ENCODE measurements around the gene CDK14. TPM values are rescaled to one million over a fixed set of nuclear protein-coding genes. Genes with fewer than 3 reads are reported as not detected.

CDK14 gene
- total RNA-seq, 1 donor = 11.1 TPM

GRCh38 chr7:90877201-90877600 lies 281.1 kb downstream of the CDK14 start:
- H3K4me3 ChIP-seq (ENCODE audit: low read length) = no peak overlapping the region
- no peaks in the 10 kb centered on the region for H3K27me3 ChIP-seq (ENCODE audit: insufficient read depth, low read length)
- no peaks in the 10 kb centered on the region for H3K4me1 ChIP-seq (ENCODE audit: insufficient read depth, low read length)
- H3K9me3 ChIP-seq (ENCODE audit: low read depth, low read length) = no peaks in the 10 kb centered on the region

- no peaks in the 10 kb centered on the region for H3K27me3 ChIP-seq (ENCODE audit: insufficient read depth, low read length)
- no peaks in the 10 kb centered on the region for H3K4me1 ChIP-seq (ENCODE audit: insufficient read depth, low read length)
Observed at GRCh38 chr7:90879924-90880323, 283.8 kb downstream of the CDK14 start.

GRCh38 chr7:90886416-90886815 lies 290.3 kb downstream of the CDK14 start:
- Histone ChIP-seq H3K9me3 (ENCODE audit: low read depth, low read length) (no peaks in the 10 kb centered on the region), H3K4me3 (ENCODE audit: low read length) (no peak overlapping the region), H3K4me1 (ENCODE audit: insufficient read depth, low read length) (no peaks in the 10 kb centered on the region), H3K27me3 (ENCODE audit: insufficient read depth, low read length) (no peaks in the 10 kb centered on the region)

More at GRCh38 chr7:90879924-90880323, 283.8 kb downstream of the CDK14 start:
- Histone ChIP-seq H3K9me3 (ENCODE audit: low read depth, low read length) (no peaks in the 10 kb centered on the region), H3K4me3 (ENCODE audit: low read length) (no peak overlapping the region)

- H3K27me3 ChIP-seq (ENCODE audit: insufficient read depth, low read length) = no peaks in the 10 kb centered on the region
- no peaks in the 10 kb centered on the region for H3K9me3 ChIP-seq (ENCODE audit: low read depth, low read length)
- H3K4me1 ChIP-seq (ENCODE audit: insufficient read depth, low read length) = no peaks in the 10 kb centered on the region
- H3K4me3 ChIP-seq (ENCODE audit: low read length) = no peak overlapping the region
Observed at GRCh38 chr7:90889210-90889609, 293.1 kb downstream of the CDK14 start.

GRCh38 chr7:90889644-90890043 lies 293.5 kb downstream of the CDK14 start:
- no peaks in the 10 kb centered on the region for H3K4me1 ChIP-seq (ENCODE audit: insufficient read depth, low read length)
- no peaks in the 10 kb centered on the region for H3K9me3 ChIP-seq (ENCODE audit: low read depth, low read length)
- no peak overlapping the region for H3K4me3 ChIP-seq (ENCODE audit: low read length)
- H3K27me3 ChIP-seq (ENCODE audit: insufficient read depth, low read length) = no peaks in the 10 kb centered on the region

GRCh38 chr7:90891529-90891928 lies 295.4 kb downstream of the CDK14 start:
- H3K4me1 ChIP-seq (ENCODE audit: insufficient read depth, low read length) = no peaks in the 10 kb centered on the region
- H3K9me3 ChIP-seq (ENCODE audit: low read depth, low read length) = no peaks in the 10 kb centered on the region
- no peak overlapping the region for H3K4me3 ChIP-seq (ENCODE audit: low read length)
- no peaks in the 10 kb centered on the region for H3K27me3 ChIP-seq (ENCODE audit: insufficient read depth, low read length)

GRCh38 chr7:90892213-90892612 lies 296.1 kb downstream of the CDK14 start:
- no peaks in the 10 kb centered on the region for H3K9me3 ChIP-seq (ENCODE audit: low read depth, low read length)
- no peak overlapping the region for H3K4me3 ChIP-seq (ENCODE audit: low read length)
- no peaks in the 10 kb centered on the region for H3K4me1 ChIP-seq (ENCODE audit: insufficient read depth, low read length)
- H3K27me3 ChIP-seq (ENCODE audit: insufficient read depth, low read length) = no peaks in the 10 kb centered on the region

- Histone ChIP-seq H3K4me3 (ENCODE audit: low read length) (no peak overlapping the region), H3K9me3 (ENCODE audit: low read depth, low read length) (no peaks in the 10 kb centered on the region), H3K4me1 (ENCODE audit: insufficient read depth, low read length) (no peaks in the 10 kb centered on the region), H3K27me3 (ENCODE audit: insufficient read depth, low read length) (no peaks in the 10 kb centered on the region)
Observed at GRCh38 chr7:90894122-90894521, 298.0 kb downstream of the CDK14 start.

GRCh38 chr7:90896458-90896857 lies 300.3 kb downstream of the CDK14 start:
- H3K4me1 ChIP-seq (ENCODE audit: insufficient read depth, low read length) = no peaks in the 10 kb centered on the region
- H3K27me3 ChIP-seq (ENCODE audit: insufficient read depth, low read length) = no peaks in the 10 kb centered on the region
- no peak overlapping the region for H3K4me3 ChIP-seq (ENCODE audit: low read length)
- H3K9me3 ChIP-seq (ENCODE audit: low read depth, low read length) = no peaks in the 10 kb centered on the region

GRCh38 chr7:90897961-90898469 lies 301.9 kb downstream of the CDK14 start:
- no peaks in the 10 kb centered on the region for H3K27me3 ChIP-seq (ENCODE audit: insufficient read depth, low read length)
- no peaks in the 10 kb centered on the region for H3K9me3 ChIP-seq (ENCODE audit: low read depth, low read length)
- H3K4me3 ChIP-seq (ENCODE audit: low read length) = no peak overlapping the region
- no peaks in the 10 kb centered on the region for H3K4me1 ChIP-seq (ENCODE audit: insufficient read depth, low read length)

GRCh38 chr7:90900628-90901356 lies 304.7 kb downstream of the CDK14 start:
- no peak overlapping the region for H3K4me3 ChIP-seq (ENCODE audit: low read length)
- no peaks in the 10 kb centered on the region for H3K4me1 ChIP-seq (ENCODE audit: insufficient read depth, low read length)
- H3K9me3 ChIP-seq (ENCODE audit: low read depth, low read length) = no peaks in the 10 kb centered on the region
- no peaks in the 10 kb centered on the region for H3K27me3 ChIP-seq (ENCODE audit: insufficient read depth, low read length)

GRCh38 chr7:90903841-90904240 lies 307.7 kb downstream of the CDK14 start:
- no peaks in the 10 kb centered on the region for H3K4me1 ChIP-seq (ENCODE audit: insufficient read depth, low read length)

GRCh38 chr7:90910136-90910535 lies 314.0 kb downstream of the CDK14 start:
- Histone ChIP-seq H3K9me3 (ENCODE audit: low read depth, low read length) (no peaks in the 10 kb centered on the region), H3K4me3 (ENCODE audit: low read length) (no peak overlapping the region), H3K27me3 (ENCODE audit: insufficient read depth, low read length) (no peaks in the 10 kb centered on the region), H3K4me1 (ENCODE audit: insufficient read depth, low read length) (no peaks in the 10 kb centered on the region)

More at GRCh38 chr7:90903841-90904240, 307.7 kb downstream of the CDK14 start:
- no peak overlapping the region for H3K4me3 ChIP-seq (ENCODE audit: low read length)
- no peaks in the 10 kb centered on the region for H3K9me3 ChIP-seq (ENCODE audit: low read depth, low read length)
- no peaks in the 10 kb centered on the region for H3K27me3 ChIP-seq (ENCODE audit: insufficient read depth, low read length)

GRCh38 chr7:90916319-90916718 lies 320.2 kb downstream of the CDK14 start:
- no peak overlapping the region for H3K4me3 ChIP-seq (ENCODE audit: low read length)
- H3K4me1 ChIP-seq (ENCODE audit: insufficient read depth, low read length) = no peaks in the 10 kb centered on the region
- H3K9me3 ChIP-seq (ENCODE audit: low read depth, low read length) = no peaks in the 10 kb centered on the region
- H3K27me3 ChIP-seq (ENCODE audit: insufficient read depth, low read length) = no peaks in the 10 kb centered on the region

GRCh38 chr7:90917539-90917938 lies 321.4 kb downstream of the CDK14 start:
- Histone ChIP-seq H3K27me3 (ENCODE audit: insufficient read depth, low read length) (no peaks in the 10 kb centered on the region), H3K4me3 (ENCODE audit: low read length) (no peak overlapping the region), H3K4me1 (ENCODE audit: insufficient read depth, low read length) (no peaks in the 10 kb centered on the region), H3K9me3 (ENCODE audit: low read depth, low read length) (no peaks in the 10 kb centered on the region)

GRCh38 chr7:90918303-90918702 lies 322.2 kb downstream of the CDK14 start:
- Histone ChIP-seq H3K4me1 (ENCODE audit: insufficient read depth, low read length) (no peaks in the 10 kb centered on the region), H3K9me3 (ENCODE audit: low read depth, low read length) (no peaks in the 10 kb centered on the region), H3K4me3 (ENCODE audit: low read length) (no peak overlapping the region), H3K27me3 (ENCODE audit: insufficient read depth, low read length) (no peaks in the 10 kb centered on the region)

Measured in mononuclear cell (primary cell).